ENCODE data around the gene RPL31.
"Not testable (repeated sequence)": the region's sequence is repeated elsewhere in the genome, so short reads cannot be mapped to it uniquely, and the experiment has no call there.

GRCh38 chr2:101050886-101051285 lies 48.8 kb downstream of the RPL31 start:
- TF ChIP-seq ZNF274 (IDR thresholded peaks at IDR 0.05; ENCODE audit: low read depth, low read length); YY1 (IDR thresholded peaks at IDR 0.05; ENCODE audit: insufficient read depth, insufficient read length): not testable (repeated sequence)

All from NT2/D1 (cell line).